Measurements from ENCODE around the gene PRSS22. TPM values are rescaled to one million over a fixed set of nuclear protein-coding genes. Genes with fewer than 3 reads are reported as not detected.

Gene PRSS22
- total RNA-seq, 1 experiment from 2014 or later: 3.9 TPM

DNA sequence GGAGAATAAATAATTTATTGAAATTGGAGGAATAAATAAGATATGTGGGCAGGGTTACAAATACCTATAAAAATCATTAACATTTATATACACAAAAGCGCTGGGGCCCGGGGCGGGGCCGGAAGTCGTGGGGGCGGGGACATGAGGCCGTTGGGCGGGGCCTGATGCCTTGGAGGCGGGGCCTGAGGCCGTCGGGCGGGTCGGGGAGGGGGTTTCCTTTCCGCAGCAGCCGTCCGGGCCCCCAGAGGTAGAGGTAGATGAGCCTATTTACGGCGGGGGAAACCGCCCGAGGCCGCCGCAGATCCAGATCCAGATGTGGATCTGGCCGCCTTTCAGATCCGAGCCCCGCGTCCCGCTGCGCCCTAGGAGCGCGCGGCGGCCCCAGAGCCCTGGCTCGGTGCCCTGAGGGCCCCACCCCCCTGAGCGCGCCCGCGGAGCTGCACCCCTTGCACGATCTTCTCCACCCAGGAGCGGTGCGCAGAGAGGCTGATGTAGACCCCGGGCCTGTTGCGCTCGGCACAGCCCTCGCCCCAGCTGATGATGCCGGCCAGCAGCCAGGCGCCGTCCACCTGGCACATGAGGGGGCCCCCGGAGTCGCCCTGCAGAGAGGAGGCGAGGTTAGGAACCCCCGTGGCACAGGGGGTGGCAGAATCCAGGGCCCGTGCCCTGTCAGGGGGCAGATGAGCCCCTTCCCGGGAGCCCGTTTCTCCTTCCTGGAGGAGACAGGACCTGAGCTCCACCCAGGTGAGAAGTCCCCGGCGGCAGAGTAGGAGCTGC, 5.1 kb downstream of the PRSS22 start (continued):
- TF ChIP-seq NR1H2 (CRISPR knock-in tag; IDR thresholded peaks at IDR 0.05) (no peak), CREB1 (CRISPR knock-in tag; IDR thresholded peaks at IDR 0.05) (no peak), HMGA2 (CRISPR knock-in tag; IDR thresholded peaks at IDR 0.05) (no peak), RELA (CRISPR knock-in tag; IDR thresholded peaks at IDR 0.05; ENCODE audit: borderline replicate concordance) (no peak)
- TF ChIP-seq, protein P1, sequence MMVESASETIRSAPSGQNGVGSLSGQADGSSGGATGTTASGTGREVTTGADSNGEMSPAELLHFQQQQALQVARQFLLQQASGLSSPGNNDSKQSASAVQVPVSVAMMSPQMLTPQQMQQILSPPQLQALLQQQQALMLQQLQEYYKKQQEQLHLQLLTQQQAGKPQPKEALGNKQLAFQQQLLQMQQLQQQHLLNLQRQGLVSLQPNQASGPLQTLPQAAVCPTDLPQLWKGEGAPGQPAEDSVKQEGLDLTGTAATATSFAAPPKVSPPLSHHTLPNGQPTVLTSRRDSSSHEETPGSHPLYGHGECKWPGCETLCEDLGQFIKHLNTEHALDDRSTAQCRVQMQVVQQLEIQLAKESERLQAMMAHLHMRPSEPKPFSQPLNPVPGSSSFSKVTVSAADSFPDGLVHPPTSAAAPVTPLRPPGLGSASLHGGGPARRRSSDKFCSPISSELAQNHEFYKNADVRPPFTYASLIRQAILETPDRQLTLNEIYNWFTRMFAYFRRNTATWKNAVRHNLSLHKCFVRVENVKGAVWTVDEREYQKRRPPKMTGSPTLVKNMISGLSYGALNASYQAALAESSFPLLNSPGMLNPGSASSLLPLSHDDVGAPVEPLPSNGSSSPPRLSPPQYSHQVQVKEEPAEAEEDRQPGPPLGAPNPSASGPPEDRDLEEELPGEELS (CRISPR knock-in tag; IDR thresholded peaks at IDR 0.05): no peak
- TF ChIP-seq, protein P2, sequence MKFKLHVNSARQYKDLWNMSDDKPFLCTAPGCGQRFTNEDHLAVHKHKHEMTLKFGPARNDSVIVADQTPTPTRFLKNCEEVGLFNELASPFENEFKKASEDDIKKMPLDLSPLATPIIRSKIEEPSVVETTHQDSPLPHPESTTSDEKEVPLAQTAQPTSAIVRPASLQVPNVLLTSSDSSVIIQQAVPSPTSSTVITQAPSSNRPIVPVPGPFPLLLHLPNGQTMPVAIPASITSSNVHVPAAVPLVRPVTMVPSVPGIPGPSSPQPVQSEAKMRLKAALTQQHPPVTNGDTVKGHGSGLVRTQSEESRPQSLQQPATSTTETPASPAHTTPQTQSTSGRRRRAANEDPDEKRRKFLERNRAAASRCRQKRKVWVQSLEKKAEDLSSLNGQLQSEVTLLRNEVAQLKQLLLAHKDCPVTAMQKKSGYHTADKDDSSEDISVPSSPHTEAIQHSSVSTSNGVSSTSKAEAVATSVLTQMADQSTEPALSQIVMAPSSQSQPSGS (CRISPR knock-in tag; IDR thresholded peaks at IDR 0.05; ENCODE audit: borderline replicate concordance, low read depth): no peak

DNA sequence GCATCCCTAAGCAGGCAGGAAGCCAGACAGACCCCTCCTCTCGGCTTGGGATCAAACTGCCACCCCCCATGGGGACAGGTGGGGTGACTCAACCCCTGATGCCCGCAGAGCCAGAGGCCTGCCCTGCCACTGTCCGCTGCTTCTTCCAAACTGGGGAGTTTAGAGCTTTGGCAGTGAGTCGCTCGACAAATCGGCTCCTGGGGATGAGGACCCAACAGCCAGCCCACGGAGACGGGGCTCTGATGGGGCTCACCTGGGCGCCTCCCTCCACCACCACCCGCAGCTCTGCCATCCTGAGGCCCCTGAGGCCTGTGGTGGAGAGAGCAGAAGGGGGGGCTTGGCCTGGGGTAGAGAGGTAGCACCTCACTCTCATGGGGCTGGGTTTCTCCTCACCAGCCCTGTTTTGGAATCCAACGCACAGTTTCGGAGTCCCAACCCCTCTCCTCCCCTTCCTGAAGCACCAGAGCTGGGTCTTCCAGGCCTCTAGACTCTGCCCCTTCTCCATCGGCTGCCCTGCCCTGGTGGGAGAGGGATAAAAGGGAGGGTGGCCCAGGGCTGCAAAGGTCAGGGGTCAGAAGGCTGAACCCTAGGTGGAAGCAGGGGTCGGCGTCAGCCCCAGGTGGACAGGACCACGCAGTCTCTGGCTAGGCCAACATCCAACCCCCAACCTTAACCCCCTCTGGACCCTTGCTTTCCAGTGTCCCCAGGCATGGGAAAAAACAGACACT, 5.8 kb downstream of the PRSS22 start:
- Mint-ChIP-seq H3K27me3 (ENCODE audit: low read depth) (peaks cover 25% of the 10 kb centered on the region), H3K4me3 (no peak overlapping the region), H3K9me3 (peaks cover 11% of the 10 kb centered on the region), H3K4me1 (no peaks in the 10 kb centered on the region), H3K27ac (no peak overlapping the region), H3K36me3 (peaks cover 8% of the 10 kb centered on the region)
- ChIA-PET CTCF (interaction anchor here (2.3 to 3.8 kb wide), 2 partner anchors 13 to 16 kb away, joined by 4 to 27 read pairs; no protein-coding TSS in a partner anchor), POLR2A (no interaction called here)
- no peak for TF ChIP-seq IRF2 (CRISPR knock-in tag; IDR thresholded peaks at IDR 0.05; ENCODE audit: borderline replicate concordance, low read depth)
- TF ChIP-seq, protein P3, sequence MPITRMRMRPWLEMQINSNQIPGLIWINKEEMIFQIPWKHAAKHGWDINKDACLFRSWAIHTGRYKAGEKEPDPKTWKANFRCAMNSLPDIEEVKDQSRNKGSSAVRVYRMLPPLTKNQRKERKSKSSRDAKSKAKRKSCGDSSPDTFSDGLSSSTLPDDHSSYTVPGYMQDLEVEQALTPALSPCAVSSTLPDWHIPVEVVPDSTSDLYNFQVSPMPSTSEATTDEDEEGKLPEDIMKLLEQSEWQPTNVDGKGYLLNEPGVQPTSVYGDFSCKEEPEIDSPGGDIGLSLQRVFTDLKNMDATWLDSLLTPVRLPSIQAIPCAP (CRISPR knock-in tag; IDR thresholded peaks at IDR 0.05): no peak
- no peak for ATAC-seq
- no peak for DNase-seq (ENCODE audit: low spot score)

DNA sequence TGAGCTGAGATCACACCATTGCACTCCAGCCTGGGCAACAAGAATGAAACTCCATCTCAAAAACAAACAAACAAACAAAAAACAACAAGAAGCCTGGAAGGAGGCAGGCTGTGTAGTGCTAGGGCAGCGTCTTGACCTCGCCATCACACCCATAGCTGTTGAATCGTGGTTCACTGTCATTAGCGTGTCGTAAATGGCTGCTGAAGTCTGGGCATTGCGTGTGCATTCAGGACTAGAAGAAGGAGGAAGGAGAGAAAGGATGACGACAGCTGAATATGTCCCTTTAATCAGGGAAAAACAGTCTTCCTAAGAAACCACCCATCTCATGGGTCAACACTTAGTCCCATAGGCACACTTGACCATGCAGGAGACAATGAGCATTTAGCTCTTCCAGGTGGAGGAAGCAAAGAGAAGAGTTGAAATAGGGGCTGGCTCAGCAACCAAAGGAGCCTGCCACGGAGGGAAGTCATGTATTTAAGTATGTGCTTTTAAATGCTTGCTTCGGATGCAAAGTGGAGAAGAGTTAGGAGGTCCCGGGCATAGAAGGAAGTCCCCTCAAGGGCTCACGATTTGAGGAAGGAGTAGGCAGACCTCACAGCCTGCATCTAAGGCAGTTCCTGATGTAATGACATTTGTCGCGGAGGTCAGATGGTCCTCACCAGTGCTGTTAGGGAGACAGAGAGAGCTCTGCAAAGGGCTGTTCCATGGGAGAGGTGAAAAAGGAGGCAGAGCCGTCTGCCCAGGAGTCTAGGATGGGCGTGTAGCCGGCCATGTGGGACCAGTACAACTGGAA, 8.8 kb downstream of the PRSS22 start:
- peaks cover 2% of the 10 kb centered on the region; the same call in 1 of the 2 replicates for H3K36me3 Mint-ChIP-seq
- H3K9me3 Mint-ChIP-seq: peaks cover 26% of the 10 kb centered on the region
- DNase-seq (ENCODE audit: low spot score) (no peak), ATAC-seq (no peak)
- peaks cover 35% of the 10 kb centered on the region for H3K27me3 Mint-ChIP-seq (ENCODE audit: low read depth)
- peaks cover 6% of the 10 kb centered on the region for H3K4me1 Mint-ChIP-seq
- H3K27ac Mint-ChIP-seq: no peak overlapping the region
- no peak overlapping the region for H3K4me3 Mint-ChIP-seq
- CTCF ChIA-PET: interaction anchor here (0.6 to 3.0 kb wide), 4 partner anchors 10 to 112 kb away, joined by 3 to 15 read pairs (median 4); no protein-coding TSS in a partner anchor
- POLR2A ChIA-PET: no interaction called here
- TF ChIP-seq TP53 (CRISPR knock-in tag; IDR thresholded peaks at IDR 0.05) (no peak), CREB1 (CRISPR knock-in tag; IDR thresholded peaks at IDR 0.05) (no peak), ZNF396 (CRISPR knock-in tag; IDR thresholded peaks at IDR 0.05; ENCODE audit: borderline replicate concordance) (no peak), ZNF423 (CRISPR knock-in tag; IDR thresholded peaks at IDR 0.05) (no peak), FOXK1 (CRISPR knock-in tag; IDR thresholded peaks at IDR 0.05) (no peak), IRF2 (CRISPR knock-in tag; IDR thresholded peaks at IDR 0.05; ENCODE audit: borderline replicate concordance, low read depth) (no peak)
- TF ChIP-seq, protein P4, sequence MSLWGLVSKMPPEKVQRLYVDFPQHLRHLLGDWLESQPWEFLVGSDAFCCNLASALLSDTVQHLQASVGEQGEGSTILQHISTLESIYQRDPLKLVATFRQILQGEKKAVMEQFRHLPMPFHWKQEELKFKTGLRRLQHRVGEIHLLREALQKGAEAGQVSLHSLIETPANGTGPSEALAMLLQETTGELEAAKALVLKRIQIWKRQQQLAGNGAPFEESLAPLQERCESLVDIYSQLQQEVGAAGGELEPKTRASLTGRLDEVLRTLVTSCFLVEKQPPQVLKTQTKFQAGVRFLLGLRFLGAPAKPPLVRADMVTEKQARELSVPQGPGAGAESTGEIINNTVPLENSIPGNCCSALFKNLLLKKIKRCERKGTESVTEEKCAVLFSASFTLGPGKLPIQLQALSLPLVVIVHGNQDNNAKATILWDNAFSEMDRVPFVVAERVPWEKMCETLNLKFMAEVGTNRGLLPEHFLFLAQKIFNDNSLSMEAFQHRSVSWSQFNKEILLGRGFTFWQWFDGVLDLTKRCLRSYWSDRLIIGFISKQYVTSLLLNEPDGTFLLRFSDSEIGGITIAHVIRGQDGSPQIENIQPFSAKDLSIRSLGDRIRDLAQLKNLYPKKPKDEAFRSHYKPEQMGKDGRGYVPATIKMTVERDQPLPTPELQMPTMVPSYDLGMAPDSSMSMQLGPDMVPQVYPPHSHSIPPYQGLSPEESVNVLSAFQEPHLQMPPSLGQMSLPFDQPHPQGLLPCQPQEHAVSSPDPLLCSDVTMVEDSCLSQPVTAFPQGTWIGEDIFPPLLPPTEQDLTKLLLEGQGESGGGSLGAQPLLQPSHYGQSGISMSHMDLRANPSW (CRISPR knock-in tag; conservative IDR thresholded peaks at IDR 0.05; ENCODE audit: low read depth): no peak
- TF ChIP-seq, protein P5, sequence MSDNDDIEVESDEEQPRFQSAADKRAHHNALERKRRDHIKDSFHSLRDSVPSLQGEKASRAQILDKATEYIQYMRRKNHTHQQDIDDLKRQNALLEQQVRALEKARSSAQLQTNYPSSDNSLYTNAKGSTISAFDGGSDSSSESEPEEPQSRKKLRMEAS (CRISPR knock-in tag; IDR thresholded peaks at IDR 0.05): no peak
- TF ChIP-seq, protein P6, sequence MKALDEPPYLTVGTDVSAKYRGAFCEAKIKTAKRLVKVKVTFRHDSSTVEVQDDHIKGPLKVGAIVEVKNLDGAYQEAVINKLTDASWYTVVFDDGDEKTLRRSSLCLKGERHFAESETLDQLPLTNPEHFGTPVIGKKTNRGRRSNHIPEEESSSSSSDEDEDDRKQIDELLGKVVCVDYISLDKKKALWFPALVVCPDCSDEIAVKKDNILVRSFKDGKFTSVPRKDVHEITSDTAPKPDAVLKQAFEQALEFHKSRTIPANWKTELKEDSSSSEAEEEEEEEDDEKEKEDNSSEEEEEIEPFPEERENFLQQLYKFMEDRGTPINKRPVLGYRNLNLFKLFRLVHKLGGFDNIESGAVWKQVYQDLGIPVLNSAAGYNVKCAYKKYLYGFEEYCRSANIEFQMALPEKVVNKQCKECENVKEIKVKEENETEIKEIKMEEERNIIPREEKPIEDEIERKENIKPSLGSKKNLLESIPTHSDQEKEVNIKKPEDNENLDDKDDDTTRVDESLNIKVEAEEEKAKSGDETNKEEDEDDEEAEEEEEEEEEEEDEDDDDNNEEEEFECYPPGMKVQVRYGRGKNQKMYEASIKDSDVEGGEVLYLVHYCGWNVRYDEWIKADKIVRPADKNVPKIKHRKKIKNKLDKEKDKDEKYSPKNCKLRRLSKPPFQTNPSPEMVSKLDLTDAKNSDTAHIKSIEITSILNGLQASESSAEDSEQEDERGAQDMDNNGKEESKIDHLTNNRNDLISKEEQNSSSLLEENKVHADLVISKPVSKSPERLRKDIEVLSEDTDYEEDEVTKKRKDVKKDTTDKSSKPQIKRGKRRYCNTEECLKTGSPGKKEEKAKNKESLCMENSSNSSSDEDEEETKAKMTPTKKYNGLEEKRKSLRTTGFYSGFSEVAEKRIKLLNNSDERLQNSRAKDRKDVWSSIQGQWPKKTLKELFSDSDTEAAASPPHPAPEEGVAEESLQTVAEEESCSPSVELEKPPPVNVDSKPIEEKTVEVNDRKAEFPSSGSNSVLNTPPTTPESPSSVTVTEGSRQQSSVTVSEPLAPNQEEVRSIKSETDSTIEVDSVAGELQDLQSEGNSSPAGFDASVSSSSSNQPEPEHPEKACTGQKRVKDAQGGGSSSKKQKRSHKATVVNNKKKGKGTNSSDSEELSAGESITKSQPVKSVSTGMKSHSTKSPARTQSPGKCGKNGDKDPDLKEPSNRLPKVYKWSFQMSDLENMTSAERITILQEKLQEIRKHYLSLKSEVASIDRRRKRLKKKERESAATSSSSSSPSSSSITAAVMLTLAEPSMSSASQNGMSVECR (CRISPR knock-in tag; IDR thresholded peaks at IDR 0.05; ENCODE audit: borderline replicate concordance): no peak
- TF ChIP-seq, protein P7, sequence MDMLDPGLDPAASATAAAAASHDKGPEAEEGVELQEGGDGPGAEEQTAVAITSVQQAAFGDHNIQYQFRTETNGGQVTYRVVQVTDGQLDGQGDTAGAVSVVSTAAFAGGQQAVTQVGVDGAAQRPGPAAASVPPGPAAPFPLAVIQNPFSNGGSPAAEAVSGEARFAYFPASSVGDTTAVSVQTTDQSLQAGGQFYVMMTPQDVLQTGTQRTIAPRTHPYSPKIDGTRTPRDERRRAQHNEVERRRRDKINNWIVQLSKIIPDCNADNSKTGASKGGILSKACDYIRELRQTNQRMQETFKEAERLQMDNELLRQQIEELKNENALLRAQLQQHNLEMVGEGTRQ (CRISPR knock-in tag; IDR thresholded peaks at IDR 0.05): no peak

Measured in WTC11 (cell line).